SK-N-SH (cell line): ENCODE results near the gene AMDHD1.

Experiments
- CHD2 ChIP-seq: fragments of 150-350 bp; IDR thresholded peaks from 2 replicates; pipeline ENCODE4 v1.6.1; 2018; ENCODE audit warnings: low read length; ENCODE audit not compliant: partially characterized antibody
- FOSL2 ChIP-seq: IDR thresholded peaks from 2 replicates; pipeline ENCODE4 v1.4.0; 2012; ENCODE audit warnings: low read depth, mild to moderate bottlenecking, moderate library complexity, borderline replicate concordance
- JUND ChIP-seq: IDR thresholded peaks from 2 replicates; pipeline ENCODE4 v1.4.0; 2012
- POLR2AphosphoS5 ChIP-seq: IDR thresholded peaks from 2 replicates; pipeline ENCODE4 v1.6.1; 2012; ENCODE audit warnings: low read depth, low read length
- SMC3 ChIP-seq: IDR thresholded peaks from 2 replicates; pipeline ENCODE4 v1.6.1; 2012; ENCODE audit warnings: low read depth, low read length, improper control_type of control experiment
- TAF1 ChIP-seq: IDR thresholded peaks from 2 replicates; pipeline ENCODE4 v1.6.1; 2012; ENCODE audit warnings: low read depth, mild to moderate bottlenecking, low read length, moderate library complexity, borderline replicate concordance
- TEAD4 ChIP-seq: IDR thresholded peaks from 2 replicates; pipeline ENCODE4 v1.4.0; 2012; ENCODE audit warnings: mild to moderate bottlenecking, borderline replicate concordance; ENCODE audit not compliant: insufficient read depth
- TF ChIP-seq, protein P1 (sequence below): IDR thresholded peaks from 2 replicates; pipeline ENCODE4 v1.4.0; 2012; ENCODE audit warnings: low read depth
- TF ChIP-seq, protein P2 (sequence below): fragments of 150-350 bp; IDR thresholded peaks from 2 replicates; pipeline ENCODE4 v1.6.1; 2017; ENCODE audit warnings: antibody characterized with exemption, low read length, low read depth, borderline replicate concordance
- TF ChIP-seq, protein P3 (sequence below): fragments of 200-600 bp; sonication (generic); IDR thresholded peaks from 2 replicates; pipeline ENCODE4 v1.6.1; 2017; ENCODE audit warnings: antibody characterized with exemption, mild to moderate bottlenecking, moderate library complexity
- TF ChIP-seq, protein P4 (sequence below): IDR thresholded peaks from 2 replicates; pipeline ENCODE4; 2012

DNA sequence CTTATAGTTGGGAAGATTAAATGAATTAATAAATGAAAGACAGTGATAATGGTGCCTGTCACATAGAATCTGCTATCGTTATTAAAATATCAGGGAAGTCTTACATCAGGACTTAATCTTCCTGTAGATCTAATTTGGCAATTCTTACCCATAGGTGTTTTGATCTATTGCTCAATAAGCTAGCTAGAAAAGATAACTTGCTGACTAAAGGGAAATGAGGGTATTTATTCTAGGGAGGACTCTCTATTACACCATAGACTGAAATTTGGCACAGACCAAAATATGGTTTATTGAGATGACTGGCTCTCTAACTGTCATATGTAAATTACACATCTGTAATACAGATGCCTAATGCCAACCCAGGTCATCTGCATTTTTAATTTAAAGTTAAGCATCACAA, 41.6 kb downstream of the AMDHD1 start:
- TF ChIP-seq, protein P1, sequence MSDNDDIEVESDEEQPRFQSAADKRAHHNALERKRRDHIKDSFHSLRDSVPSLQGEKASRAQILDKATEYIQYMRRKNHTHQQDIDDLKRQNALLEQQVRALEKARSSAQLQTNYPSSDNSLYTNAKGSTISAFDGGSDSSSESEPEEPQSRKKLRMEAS, result no peak
- TF ChIP-seq CHD2 (no peak), POLR2AphosphoS5 (no peak), TAF1 (no peak), SMC3 (no peak), FOSL2 (no peak), TEAD4 (no peak), JUND (no peak)
- TF ChIP-seq, protein P2, sequence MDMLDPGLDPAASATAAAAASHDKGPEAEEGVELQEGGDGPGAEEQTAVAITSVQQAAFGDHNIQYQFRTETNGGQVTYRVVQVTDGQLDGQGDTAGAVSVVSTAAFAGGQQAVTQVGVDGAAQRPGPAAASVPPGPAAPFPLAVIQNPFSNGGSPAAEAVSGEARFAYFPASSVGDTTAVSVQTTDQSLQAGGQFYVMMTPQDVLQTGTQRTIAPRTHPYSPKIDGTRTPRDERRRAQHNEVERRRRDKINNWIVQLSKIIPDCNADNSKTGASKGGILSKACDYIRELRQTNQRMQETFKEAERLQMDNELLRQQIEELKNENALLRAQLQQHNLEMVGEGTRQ, result no peak
- TF ChIP-seq, protein P3, sequence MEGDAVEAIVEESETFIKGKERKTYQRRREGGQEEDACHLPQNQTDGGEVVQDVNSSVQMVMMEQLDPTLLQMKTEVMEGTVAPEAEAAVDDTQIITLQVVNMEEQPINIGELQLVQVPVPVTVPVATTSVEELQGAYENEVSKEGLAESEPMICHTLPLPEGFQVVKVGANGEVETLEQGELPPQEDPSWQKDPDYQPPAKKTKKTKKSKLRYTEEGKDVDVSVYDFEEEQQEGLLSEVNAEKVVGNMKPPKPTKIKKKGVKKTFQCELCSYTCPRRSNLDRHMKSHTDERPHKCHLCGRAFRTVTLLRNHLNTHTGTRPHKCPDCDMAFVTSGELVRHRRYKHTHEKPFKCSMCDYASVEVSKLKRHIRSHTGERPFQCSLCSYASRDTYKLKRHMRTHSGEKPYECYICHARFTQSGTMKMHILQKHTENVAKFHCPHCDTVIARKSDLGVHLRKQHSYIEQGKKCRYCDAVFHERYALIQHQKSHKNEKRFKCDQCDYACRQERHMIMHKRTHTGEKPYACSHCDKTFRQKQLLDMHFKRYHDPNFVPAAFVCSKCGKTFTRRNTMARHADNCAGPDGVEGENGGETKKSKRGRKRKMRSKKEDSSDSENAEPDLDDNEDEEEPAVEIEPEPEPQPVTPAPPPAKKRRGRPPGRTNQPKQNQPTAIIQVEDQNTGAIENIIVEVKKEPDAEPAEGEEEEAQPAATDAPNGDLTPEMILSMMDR, result no peak
- TF ChIP-seq, protein P4, sequence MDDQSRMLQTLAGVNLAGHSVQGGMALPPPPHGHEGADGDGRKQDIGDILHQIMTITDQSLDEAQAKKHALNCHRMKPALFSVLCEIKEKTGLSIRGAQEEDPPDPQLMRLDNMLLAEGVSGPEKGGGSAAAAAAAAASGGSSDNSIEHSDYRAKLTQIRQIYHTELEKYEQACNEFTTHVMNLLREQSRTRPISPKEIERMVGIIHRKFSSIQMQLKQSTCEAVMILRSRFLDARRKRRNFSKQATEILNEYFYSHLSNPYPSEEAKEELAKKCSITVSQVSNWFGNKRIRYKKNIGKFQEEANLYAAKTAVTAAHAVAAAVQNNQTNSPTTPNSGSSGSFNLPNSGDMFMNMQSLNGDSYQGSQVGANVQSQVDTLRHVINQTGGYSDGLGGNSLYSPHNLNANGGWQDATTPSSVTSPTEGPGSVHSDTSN, result no peak
